BLaER1 treated with 17β-estradiol and CSF1 and Interleukin-3, amounts not matched to agents 10 nM and 100 nM (cell line): ENCODE results near the gene TMEM164.

Experiments
- H3K27ac ChIP-seq, 11 experiments: shearing (Covaris generic); formaldehyde crosslinking; 2 replicates each; pipeline ENCODE4 v1.8.1; 2022
- H3K27me3 ChIP-seq, 11 experiments: shearing (Covaris generic); formaldehyde crosslinking; 2 replicates each; pipeline ENCODE4 v1.8.1; 2022
- H3K36me3 ChIP-seq, 11 experiments: shearing (Covaris generic); formaldehyde crosslinking; 2 replicates each; pipeline ENCODE4 v1.8.1; 2022
- H3K4me1 ChIP-seq, 10 experiments: shearing (Covaris generic); formaldehyde crosslinking; 2 replicates each; pipeline ENCODE4 v1.8.1; 2022
- H3K4me2 ChIP-seq, 11 experiments: shearing (Covaris generic); formaldehyde crosslinking; 2 replicates each; pipeline ENCODE4 v1.8.1; 2022
- H3K4me3 ChIP-seq, 10 experiments: shearing (Covaris generic); formaldehyde crosslinking; 2 replicates each; pipeline ENCODE4 v1.8.1; 2022
- H3K9ac ChIP-seq, 11 experiments: shearing (Covaris generic); formaldehyde crosslinking; 2 replicates each; pipeline ENCODE4 v1.8.1; 2022
- H3K9me3 ChIP-seq, 11 experiments: shearing (Covaris generic); formaldehyde crosslinking; replicated peaks in 1 of 11; 2 replicates each; pipeline ENCODE4 v1.8.1; 2022
- H4K20me1 ChIP-seq, 11 experiments: shearing (Covaris generic); formaldehyde crosslinking; 2 replicates each; pipeline ENCODE4 v1.8.1; 2022
- Cebpa-rat ChIP-seq, 11 experiments: shearing (Covaris generic); IDR thresholded peaks; 2 replicates each; pipeline ENCODE4 v1.8.1; 2022

Gene TMEM164

DNA sequence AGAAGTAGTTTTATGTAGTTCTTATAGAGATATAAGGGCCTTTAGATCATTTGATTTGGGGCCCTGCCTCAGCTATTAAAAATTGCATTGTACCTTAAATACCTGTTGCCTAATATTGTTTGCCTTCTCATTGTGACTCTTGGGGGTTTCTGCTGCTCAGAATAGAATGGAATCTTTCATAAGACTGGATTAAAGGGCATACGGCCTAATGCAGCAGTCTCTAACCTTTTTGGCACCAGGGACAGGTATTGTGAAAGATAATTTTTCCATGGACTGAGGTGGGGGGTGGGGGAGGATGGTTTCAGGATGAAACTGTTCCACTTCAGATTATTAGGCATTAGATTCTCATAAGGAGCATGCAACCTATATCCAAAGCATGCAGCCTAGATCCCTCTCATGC is 46.2 kb downstream of the TMEM164 start:
- Histone ChIP-seq H3K27me3 (peaks cover 95 to 100% (median 100%) of the 10 kb centered on the region in 11 experiments), H3K9me3 (0 out of 22 replicates have a peak, but pooled peaks cover 0 to 11% (median 0%) of the 10 kb centered on the region in 11 experiments), H3K9ac (no peak overlapping the region), H3K4me1 (peaks cover 0 to 39% (median 4%) of the 10 kb centered on the region in 10 experiments; a peak in 13 of 20 replicates), H3K4me3 (no peak overlapping the region), H3K4me2 (no peak overlapping the region), H4K20me1 (peaks cover 0 to 24% (median 0%) of the 10 kb centered on the region in 11 experiments; a peak in 3 of 22 replicates), H3K27ac (no peak overlapping the region), H3K36me3 (peaks cover 0 to 38% (median 3%) of the 10 kb centered on the region in 11 experiments; a peak in 8 of 22 replicates)
- TF ChIP-seq Cebpa-rat (IDR thresholded peaks at IDR 0.05): no peak

DNA sequence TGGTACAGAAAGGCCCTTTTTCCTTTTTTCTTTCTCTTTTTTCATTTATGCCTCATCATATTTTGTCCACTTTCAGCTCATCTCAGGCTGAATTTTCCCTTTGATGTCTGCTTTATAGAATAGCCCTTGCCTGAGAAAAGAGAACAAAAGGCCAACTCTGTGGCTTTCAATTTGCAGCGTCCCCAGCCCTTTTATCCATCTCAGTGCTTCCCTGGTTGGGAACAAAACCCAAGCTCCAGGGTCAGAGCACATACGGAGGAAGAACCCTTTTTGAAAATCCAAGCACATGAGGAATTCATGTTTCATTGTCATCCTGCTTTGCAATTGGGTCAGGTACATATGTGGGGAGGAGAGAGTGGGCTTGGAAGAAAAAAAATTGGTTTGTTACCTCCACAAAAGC is 47.5 kb downstream of the TMEM164 start:
- H3K9ac ChIP-seq: no peak overlapping the region
- H3K9me3 ChIP-seq: peaks cover 0 to 11% (median 0%) of the 10 kb centered on the region in 11 experiments; a peak in 2 of 22 replicates
- TF ChIP-seq Cebpa-rat (IDR thresholded peaks at IDR 0.05): no peak
- H3K4me2 ChIP-seq: no peak overlapping the region
- peaks cover 0 to 28% (median 0%) of the 10 kb centered on the region in 10 experiments; a peak in 3 of 20 replicates for H3K4me1 ChIP-seq
- peaks cover 0 to 24% (median 0%) of the 10 kb centered on the region in 11 experiments; a peak in 4 of 22 replicates for H4K20me1 ChIP-seq
- H3K36me3 ChIP-seq: peaks cover 0 to 47% (median 4%) of the 10 kb centered on the region in 11 experiments; a peak in 8 of 22 replicates
- no peak overlapping the region for H3K27ac ChIP-seq
- no peak overlapping the region for H3K4me3 ChIP-seq
- peaks cover 96 to 100% (median 100%) of the 10 kb centered on the region in 11 experiments for H3K27me3 ChIP-seq

DNA sequence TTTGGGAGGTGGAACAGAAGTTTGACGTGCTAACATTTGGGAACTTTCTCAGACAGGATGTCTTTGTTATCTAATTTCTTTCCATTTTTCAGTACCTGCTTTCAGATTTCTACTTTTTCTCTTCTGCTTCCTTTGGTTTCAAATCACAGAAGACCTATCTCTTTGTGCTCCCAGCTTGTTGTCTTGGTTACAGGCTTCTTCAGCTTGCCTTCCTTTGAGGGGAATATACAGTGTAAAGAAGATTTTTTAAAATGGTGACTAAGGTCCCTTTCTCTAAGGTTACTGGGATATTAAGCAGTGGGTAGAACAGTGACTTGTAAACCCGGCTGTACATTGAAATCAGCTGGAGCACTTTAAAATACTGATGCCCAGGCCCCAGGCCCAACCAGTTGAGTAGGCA is 48.0 kb downstream of the TMEM164 start:
- no peak for TF ChIP-seq Cebpa-rat (IDR thresholded peaks at IDR 0.05)
- no peak overlapping the region for H3K4me3 ChIP-seq
- H3K27me3 ChIP-seq: peaks cover 95 to 100% (median 100%) of the 10 kb centered on the region in 11 experiments
- peaks cover 0 to 24% (median 0%) of the 10 kb centered on the region in 11 experiments; a peak in 4 of 22 replicates for H4K20me1 ChIP-seq
- peaks cover 0 to 22% (median 0%) of the 10 kb centered on the region in 10 experiments; a peak in 2 of 20 replicates for H3K4me1 ChIP-seq
- peaks cover 0 to 11% (median 0%) of the 10 kb centered on the region in 11 experiments; a peak in 2 of 22 replicates for H3K9me3 ChIP-seq
- no peak overlapping the region for H3K27ac ChIP-seq
- no peak overlapping the region for H3K9ac ChIP-seq
- no peak overlapping the region for H3K4me2 ChIP-seq
- H3K36me3 ChIP-seq: peaks cover 0 to 47% (median 4%) of the 10 kb centered on the region in 11 experiments; a peak in 8 of 22 replicates

GRCh38 chrX:110051559-110051958 is 48.6 kb downstream of the TMEM164 start:
- Histone ChIP-seq H3K4me2 (no peak overlapping the region), H3K4me1 (peaks cover 0 to 16% (median 0%) of the 10 kb centered on the region in 10 experiments; a peak in 2 of 20 replicates), H3K9me3 (peaks cover 0 to 11% (median 0%) of the 10 kb centered on the region in 11 experiments; a peak in 2 of 22 replicates), H4K20me1 (peaks cover 0 to 19% (median 0%) of the 10 kb centered on the region in 11 experiments; a peak in 4 of 22 replicates), H3K4me3 (no peak overlapping the region), H3K27ac (no peak overlapping the region), H3K27me3 (peaks cover 89 to 100% (median 99%) of the 10 kb centered on the region in 11 experiments), H3K36me3 (peaks cover 0 to 47% (median 4%) of the 10 kb centered on the region in 11 experiments; a peak in 8 of 22 replicates), H3K9ac (no peak overlapping the region)
- no peak for TF ChIP-seq Cebpa-rat (IDR thresholded peaks at IDR 0.05)

DNA sequence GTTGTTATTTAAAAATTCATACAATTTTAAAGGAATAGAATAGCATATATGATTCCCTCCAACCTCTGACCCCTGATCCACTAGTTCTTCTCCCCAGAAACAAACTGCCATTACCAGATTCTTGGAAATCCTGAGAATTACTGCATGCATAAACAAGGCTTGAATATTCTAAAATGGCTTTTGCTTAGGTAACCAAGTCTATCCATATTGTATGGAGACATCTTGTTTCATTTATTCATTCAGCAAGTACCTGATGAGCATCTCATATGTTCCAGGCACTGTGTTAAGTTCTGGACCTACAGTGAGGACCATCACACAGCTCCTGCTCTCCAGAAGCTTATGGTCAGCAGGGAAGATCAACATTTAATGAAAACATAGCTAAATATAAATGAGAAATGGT is 49.4 kb downstream of the TMEM164 start:
- peaks cover 84 to 100% (median 99%) of the 10 kb centered on the region in 11 experiments for H3K27me3 ChIP-seq
- no peak overlapping the region for H3K9ac ChIP-seq
- no peak overlapping the region for H3K4me3 ChIP-seq
- peaks cover 0 to 47% (median 4%) of the 10 kb centered on the region in 11 experiments; a peak in 7 of 22 replicates for H3K36me3 ChIP-seq
- no peak overlapping the region for H3K27ac ChIP-seq
- H4K20me1 ChIP-seq: peaks cover 0 to 15% (median 0%) of the 10 kb centered on the region in 11 experiments; a peak in 3 of 22 replicates
- H3K4me2 ChIP-seq: no peak overlapping the region
- TF ChIP-seq Cebpa-rat (IDR thresholded peaks at IDR 0.05): no peak
- H3K9me3 ChIP-seq: peaks cover 0 to 11% (median 0%) of the 10 kb centered on the region in 11 experiments; a peak in 2 of 22 replicates
- H3K4me1 ChIP-seq: peaks cover 0 to 12% (median 0%) of the 10 kb centered on the region in 10 experiments; a peak in 2 of 20 replicates

DNA sequence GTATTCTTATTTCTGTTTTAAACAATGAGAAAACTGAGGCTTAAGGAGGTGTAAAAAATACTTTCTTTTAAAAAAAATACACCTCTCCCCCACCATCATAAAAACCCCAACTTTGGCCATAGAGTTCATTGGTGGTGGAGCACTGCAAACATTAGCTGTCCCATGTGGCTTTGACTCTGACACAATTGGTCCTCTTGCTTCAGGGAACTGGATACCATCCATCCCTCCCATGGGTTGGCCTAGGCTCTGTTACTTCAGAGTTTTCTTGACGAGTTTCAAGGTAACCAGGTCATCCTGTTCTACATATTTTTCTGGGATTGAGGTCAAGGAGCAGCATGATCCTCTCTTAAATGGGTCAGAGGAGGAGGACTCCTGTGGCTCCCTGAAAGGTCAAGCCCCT is 50.5 kb downstream of the TMEM164 start:
- no peak overlapping the region for H3K4me2 ChIP-seq
- H3K27ac ChIP-seq: no peak overlapping the region
- peaks cover 0 to 47% (median 4%) of the 10 kb centered on the region in 11 experiments; a peak in 7 of 22 replicates for H3K36me3 ChIP-seq
- no peak for TF ChIP-seq Cebpa-rat (IDR thresholded peaks at IDR 0.05)
- H4K20me1 ChIP-seq: peaks cover 0 to 15% (median 0%) of the 10 kb centered on the region in 11 experiments; a peak in 3 of 22 replicates
- H3K9me3 ChIP-seq: peaks cover 0 to 11% (median 0%) of the 10 kb centered on the region in 11 experiments; a peak in 2 of 22 replicates
- H3K4me1 ChIP-seq: peaks cover 0 to 12% (median 0%) of the 10 kb centered on the region in 10 experiments; a peak in 2 of 20 replicates
- no peak overlapping the region for H3K9ac ChIP-seq
- no peak overlapping the region for H3K4me3 ChIP-seq
- H3K27me3 ChIP-seq: peaks cover 82 to 100% (median 99%) of the 10 kb centered on the region in 11 experiments

- H4K20me1 ChIP-seq: peaks cover 0 to 11% (median 0%) of the 10 kb centered on the region in 11 experiments; a peak in 3 of 22 replicates
- no peak overlapping the region for H3K4me3 ChIP-seq
- TF ChIP-seq Cebpa-rat (IDR thresholded peaks at IDR 0.05): no peak
- H3K36me3 ChIP-seq: peaks cover 0 to 37% (median 4%) of the 10 kb centered on the region in 11 experiments; a peak in 7 of 22 replicates
- peaks cover 0 to 24% (median 0%) of the 10 kb centered on the region in 10 experiments; a peak in 4 of 20 replicates for H3K4me1 ChIP-seq
- peaks cover 0 to 23% (median 6%) of the 10 kb centered on the region in 11 experiments; a peak in 9 of 22 replicates for H3K9me3 ChIP-seq
- peaks cover 84 to 100% (median 99%) of the 10 kb centered on the region in 11 experiments for H3K27me3 ChIP-seq
- no peak overlapping the region for H3K9ac ChIP-seq
- no peak overlapping the region for H3K4me2 ChIP-seq
- no peak overlapping the region for H3K27ac ChIP-seq
Measured at GRCh38 chrX:110055616-110056015, 52.7 kb downstream of the TMEM164 start.

DNA sequence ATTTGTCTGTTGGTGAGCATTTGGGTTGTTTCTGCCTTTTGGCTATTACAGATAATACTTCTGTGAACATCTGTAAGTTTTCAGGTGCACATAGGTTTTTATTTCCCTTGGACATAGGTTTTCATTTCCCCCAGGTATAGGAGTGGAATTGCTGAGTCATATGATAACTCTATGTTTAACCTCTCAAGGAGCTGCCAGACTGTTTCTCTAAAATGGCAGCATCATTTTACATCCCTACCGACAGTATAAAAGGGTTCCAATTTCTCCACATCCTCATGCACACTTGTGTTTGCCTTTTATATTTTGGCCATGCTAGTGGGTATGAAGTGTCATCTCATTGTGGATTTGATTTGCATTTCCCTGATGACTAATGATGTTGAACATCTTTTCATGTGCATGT is 53.5 kb downstream of the TMEM164 start:
- H3K4me1 ChIP-seq: peaks cover 0 to 27% (median 2%) of the 10 kb centered on the region in 10 experiments; a peak in 8 of 20 replicates
- H3K27me3 ChIP-seq: peaks cover 84 to 100% (median 99%) of the 10 kb centered on the region in 11 experiments

DNA sequence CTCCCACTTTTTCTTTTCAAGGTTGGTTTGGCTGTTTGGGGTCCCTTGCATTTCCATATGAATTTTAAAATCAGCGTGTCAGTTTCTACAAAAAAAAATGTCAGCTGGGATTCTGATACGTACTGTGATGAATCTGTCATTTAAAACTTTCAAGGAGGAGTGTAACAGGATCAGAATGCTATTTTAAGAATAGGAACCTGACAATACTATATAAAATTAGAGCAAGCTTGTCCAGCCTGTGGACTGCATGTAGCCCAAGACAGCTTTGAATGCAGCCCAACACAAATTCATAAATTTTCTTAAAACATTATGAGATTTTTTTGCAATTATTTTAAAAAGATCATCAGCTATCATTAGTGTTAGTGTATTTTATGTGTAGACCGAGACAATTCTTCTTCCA is 56.5 kb downstream of the TMEM164 start:
- peak overlapping the region in 1 of 11 experiments; percentile 36; a peak in 1 of 22 replicates for H3K4me2 ChIP-seq
- no peak for TF ChIP-seq Cebpa-rat (IDR thresholded peaks at IDR 0.05)
- H3K9me3 ChIP-seq: peaks cover 0 to 21% (median 7%) of the 10 kb centered on the region in 11 experiments; a peak in 9 of 22 replicates

More for the DNA sequence above, 53.5 kb downstream of the TMEM164 start:
- H3K9ac ChIP-seq: no peak overlapping the region
- no peak overlapping the region for H3K27ac ChIP-seq
- H3K4me3 ChIP-seq: no peak overlapping the region
- no peak overlapping the region for H3K4me2 ChIP-seq
- peaks cover 0 to 5% (median 0%) of the 10 kb centered on the region in 11 experiments; a peak in 3 of 22 replicates for H4K20me1 ChIP-seq
- peaks cover 0 to 32% (median 4%) of the 10 kb centered on the region in 11 experiments; a peak in 7 of 22 replicates for H3K36me3 ChIP-seq
- H3K9me3 ChIP-seq: peaks cover 0 to 30% (median 7%) of the 10 kb centered on the region in 11 experiments; a peak in 9 of 22 replicates
- no peak for TF ChIP-seq Cebpa-rat (IDR thresholded peaks at IDR 0.05)

More for the DNA sequence above, 56.5 kb downstream of the TMEM164 start:
- Histone ChIP-seq H4K20me1 (peaks cover 0 to 13% (median 0%) of the 10 kb centered on the region in 11 experiments; a peak in 5 of 22 replicates), H3K36me3 (peaks cover 0 to 6% (median 0%) of the 10 kb centered on the region in 11 experiments; a peak in 2 of 22 replicates), H3K27me3 (peaks cover 74 to 100% (median 99%) of the 10 kb centered on the region in 11 experiments), H3K4me1 (peaks cover 0 to 48% (median 2%) of the 10 kb centered on the region in 10 experiments; a peak in 8 of 20 replicates), H3K27ac (peak overlapping the region in 1 of 11 experiments; percentile 63; a peak in 1 of 22 replicates), H3K4me3 (no peak overlapping the region), H3K9ac (no peak overlapping the region)
